ENCODE results near the gene QRICH1.

Gene QRICH1

GRCh38 chr3:49119036-49119435 lies 25.2 kb upstream of the QRICH1 start:
- no peak for DNase-seq (ENCODE audit: low read depth in 2 of 2)

- no peak for DNase-seq (ENCODE audit: low read depth in 2 of 2)
Measured at GRCh38 chr3:49112262-49112661, 18.4 kb upstream of the QRICH1 start.

- no peak for DNase-seq (ENCODE audit: low read depth in 2 of 2)
Measured at GRCh38 chr3:49111347-49111746, 17.5 kb upstream of the QRICH1 start.

GRCh38 chr3:49110780-49111179 lies 16.9 kb upstream of the QRICH1 start:
- no peak for DNase-seq (ENCODE audit: low read depth in 2 of 2)

GRCh38 chr3:49108346-49108745 lies 14.5 kb upstream of the QRICH1 start:
- no peak for DNase-seq (ENCODE audit: low read depth in 2 of 2)

GRCh38 chr3:49104427-49105291 lies 10.8 kb upstream of the QRICH1 start, which contains the start of gene QARS1:
TSS of gene QARS1 (minus strand) at chr3:49104757. CDS start at chr3:49104733, 24 bp downstream.
- DNase-seq (ENCODE audit: low read depth in 2 of 2), result peak; percentile 85 to 86

- no peak for DNase-seq (ENCODE audit: low read depth in 2 of 2)
Measured at GRCh38 chr3:49104052-49104426, 10.2 kb upstream of the QRICH1 start.

- no peak for DNase-seq (ENCODE audit: low read depth in 2 of 2)
Measured at GRCh38 chr3:49100046-49100615, 6.3 kb upstream of the QRICH1 start.

GRCh38 chr3:49098910-49099630 lies 5.2 kb upstream of the QRICH1 start:
- no peak for DNase-seq (ENCODE audit: low read depth in 2 of 2)

GRCh38 chr3:49098429-49098828 lies 4.6 kb upstream of the QRICH1 start:
- DNase-seq (ENCODE audit: low read depth in 2 of 2), result no peak

- DNase-seq (ENCODE audit: low read depth in 2 of 2), result peak; percentile 49 to 50
Measured at GRCh38 chr3:49092938-49093852, 676 bp downstream of the QRICH1 start.

- no peak for DNase-seq (ENCODE audit: low read depth in 2 of 2)
Measured at GRCh38 chr3:49081429-49081828, 12.4 kb downstream of the QRICH1 start.

- no peak for DNase-seq (ENCODE audit: low read depth in 2 of 2)
Measured at GRCh38 chr3:49079270-49079669, 14.6 kb downstream of the QRICH1 start.

- no peak for DNase-seq (ENCODE audit: low read depth in 2 of 2)
Measured at GRCh38 chr3:49076646-49077045, 17.2 kb downstream of the QRICH1 start.

GRCh38 chr3:49076116-49076515 lies 17.8 kb downstream of the QRICH1 start:
- DNase-seq (ENCODE audit: low read depth in 2 of 2), result no peak

GRCh38 chr3:49058011-49058410 lies 35.9 kb downstream of the QRICH1 start:
- no peak for DNase-seq (ENCODE audit: low read depth in 2 of 2)

GRCh38 chr3:49057268-49057667 lies 36.6 kb downstream of the QRICH1 start:
- no peak for DNase-seq (ENCODE audit: low read depth in 2 of 2)

- DNase-seq (ENCODE audit: low read depth in 2 of 2), result no peak
Measured at GRCh38 chr3:49054344-49054862, 39.5 kb downstream of the QRICH1 start.

- no peak for DNase-seq (ENCODE audit: low read depth in 2 of 2)
Measured at GRCh38 chr3:49053543-49053942, 40.3 kb downstream of the QRICH1 start.

- no peak for DNase-seq (ENCODE audit: low read depth in 2 of 2)
Measured at GRCh38 chr3:49035281-49035680, 58.6 kb downstream of the QRICH1 start.

- no peak for DNase-seq (ENCODE audit: low read depth in 2 of 2)
Measured at GRCh38 chr3:49034650-49035049, 59.2 kb downstream of the QRICH1 start.
